K562 (cell line): ENCODE data around the gene TCAP.

Experiments used
- ATF3 ChIP-seq, 2 experiments: fragments of 450-650 bp in 1 of 2; sonication (generic) in 1 of 2; formaldehyde crosslinking in 1 of 2; IDR thresholded peaks in 1 of 2; conservative IDR thresholded peaks in 1 of 2; 2 replicates each; pipeline versions ENCODE4 v1.6.1 to v1.8.1; 2016 to 2023; ENCODE audit warnings: mild to moderate bottlenecking in 2 of 2, moderate library complexity in 2 of 2, inconsistent platforms in 1 of 2, missing genetic modification reagents in 1 of 2
- CTCF ChIP-seq, 3 experiments: IDR thresholded peaks in 2 of 3; conservative IDR thresholded peaks in 1 of 3; 2 replicates each; pipeline ENCODE4 v1.5.1; 2011 to 2012; ENCODE audit warnings: low read length in 3 of 3, mild to moderate bottlenecking in 3 of 3, control low read depth in 2 of 3, improper control_type of control experiment in 1 of 3, inconsistent platforms in 1 of 3, low read depth in 1 of 3, mixed read lengths in 1 of 3, moderate library complexity in 1 of 3; ENCODE audit not compliant: insufficient read depth in 2 of 3
- E2F3 ChIP-seq: fragments of 250-450 bp; sonication (Bioruptor Pico); IDR thresholded peaks from 2 replicates; pipeline ENCODE4 v1.4.0; 2020; ENCODE audit warnings: mild to moderate bottlenecking
- EZH2 ChIP-seq: IDR thresholded peaks from 2 replicates; pipeline ENCODE4 v1.6.1; 2012; ENCODE audit warnings: low read depth, mild to moderate bottlenecking, inconsistent platforms, low read length, borderline replicate concordance
- POLR2AphosphoS5 ChIP-seq: IDR thresholded peaks from 2 replicates; pipeline ENCODE4 v1.6.1; 2011; ENCODE audit warnings: mild to moderate bottlenecking, low read depth, low read length, moderate library complexity; ENCODE audit not compliant: control insufficient read depth, insufficient read depth
- TAF1 ChIP-seq: IDR thresholded peaks from 2 replicates; pipeline ENCODE4 v1.6.1; 2011; ENCODE audit warnings: mild to moderate bottlenecking, low read length, moderate library complexity; ENCODE audit not compliant: insufficient read depth, control insufficient read depth, severe bottlenecking; ENCODE audit errors: extremely low read depth
- TAF15 ChIP-seq: fragments of 200-400 bp; formaldehyde crosslinking; IDR thresholded peaks from 2 replicates; pipeline ENCODE4 v1.6.1; 2017; ENCODE audit warnings: mild to moderate bottlenecking, low read depth, low read length, moderate library complexity
- ZNF165 ChIP-seq: fragments of 250-450 bp; sonication (Bioruptor Pico); IDR thresholded peaks from 2 replicates; pipeline ENCODE4 v1.4.0; 2020; ENCODE audit warnings: borderline replicate concordance
- ZNF586 ChIP-seq: fragments of 450-650 bp; formaldehyde crosslinking; conservative IDR thresholded peaks from 2 replicates; pipeline ENCODE4 v1.4.0; 2020; ENCODE audit warnings: mild to moderate bottlenecking, moderate library complexity
- ZNF592 ChIP-seq: fragments of 450-650 bp; IDR thresholded peaks from 2 replicates; pipeline ENCODE4 v1.6.1; 2017; ENCODE audit warnings: antibody characterized with exemption, mild to moderate bottlenecking
- TF ChIP-seq, protein P1 (sequence below): sonication (generic); formaldehyde crosslinking; IDR thresholded peaks from 2 replicates; pipeline ENCODE4 v1.8.0; 2023; ENCODE audit warnings: missing genetic modification reagents, mild to moderate bottlenecking, borderline replicate concordance
- TF ChIP-seq, protein P2 (sequence below): fragments of 250-450 bp; sonication (Bioruptor Pico); IDR thresholded peaks from 2 replicates; pipeline ENCODE4 v1.8.0; 2021; ENCODE audit warnings: borderline replicate concordance, mild to moderate bottlenecking, moderate library complexity; ENCODE audit not compliant: poor library complexity, severe bottlenecking
- TF ChIP-seq, protein P3 (sequence below): sonication (generic); formaldehyde crosslinking; IDR thresholded peaks from 2 replicates; pipeline ENCODE4 v1.9.0; 2022; ENCODE audit warnings: mild to moderate bottlenecking, missing genetic modification reagents

DNA sequence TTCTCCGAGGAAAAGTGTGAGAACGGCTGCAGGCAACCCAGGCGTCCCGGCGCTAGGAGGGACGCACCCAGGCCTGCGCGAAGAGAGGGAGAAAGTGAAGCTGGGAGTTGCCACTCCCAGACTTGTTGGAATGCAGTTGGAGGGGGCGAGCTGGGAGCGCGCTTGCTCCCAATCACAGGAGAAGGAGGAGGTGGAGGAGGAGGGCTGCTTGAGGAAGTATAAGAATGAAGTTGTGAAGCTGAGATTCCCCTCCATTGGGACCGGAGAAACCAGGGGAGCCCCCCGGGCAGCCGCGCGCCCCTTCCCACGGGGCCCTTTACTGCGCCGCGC lies 34.6 kb downstream of the TCAP start, which contains the start of gene ERBB2:
- TF ChIP-seq CTCF (IDR thresholded peaks at IDR 0.05 in 2 of 3, conservative IDR thresholded peaks at IDR 0.05 in 1 of 3; ENCODE audit: insufficient read depth in 2 of 3, low read depth in 1 of 3, low read length in 3 of 3) = no peak
- TF ChIP-seq, protein P1, sequence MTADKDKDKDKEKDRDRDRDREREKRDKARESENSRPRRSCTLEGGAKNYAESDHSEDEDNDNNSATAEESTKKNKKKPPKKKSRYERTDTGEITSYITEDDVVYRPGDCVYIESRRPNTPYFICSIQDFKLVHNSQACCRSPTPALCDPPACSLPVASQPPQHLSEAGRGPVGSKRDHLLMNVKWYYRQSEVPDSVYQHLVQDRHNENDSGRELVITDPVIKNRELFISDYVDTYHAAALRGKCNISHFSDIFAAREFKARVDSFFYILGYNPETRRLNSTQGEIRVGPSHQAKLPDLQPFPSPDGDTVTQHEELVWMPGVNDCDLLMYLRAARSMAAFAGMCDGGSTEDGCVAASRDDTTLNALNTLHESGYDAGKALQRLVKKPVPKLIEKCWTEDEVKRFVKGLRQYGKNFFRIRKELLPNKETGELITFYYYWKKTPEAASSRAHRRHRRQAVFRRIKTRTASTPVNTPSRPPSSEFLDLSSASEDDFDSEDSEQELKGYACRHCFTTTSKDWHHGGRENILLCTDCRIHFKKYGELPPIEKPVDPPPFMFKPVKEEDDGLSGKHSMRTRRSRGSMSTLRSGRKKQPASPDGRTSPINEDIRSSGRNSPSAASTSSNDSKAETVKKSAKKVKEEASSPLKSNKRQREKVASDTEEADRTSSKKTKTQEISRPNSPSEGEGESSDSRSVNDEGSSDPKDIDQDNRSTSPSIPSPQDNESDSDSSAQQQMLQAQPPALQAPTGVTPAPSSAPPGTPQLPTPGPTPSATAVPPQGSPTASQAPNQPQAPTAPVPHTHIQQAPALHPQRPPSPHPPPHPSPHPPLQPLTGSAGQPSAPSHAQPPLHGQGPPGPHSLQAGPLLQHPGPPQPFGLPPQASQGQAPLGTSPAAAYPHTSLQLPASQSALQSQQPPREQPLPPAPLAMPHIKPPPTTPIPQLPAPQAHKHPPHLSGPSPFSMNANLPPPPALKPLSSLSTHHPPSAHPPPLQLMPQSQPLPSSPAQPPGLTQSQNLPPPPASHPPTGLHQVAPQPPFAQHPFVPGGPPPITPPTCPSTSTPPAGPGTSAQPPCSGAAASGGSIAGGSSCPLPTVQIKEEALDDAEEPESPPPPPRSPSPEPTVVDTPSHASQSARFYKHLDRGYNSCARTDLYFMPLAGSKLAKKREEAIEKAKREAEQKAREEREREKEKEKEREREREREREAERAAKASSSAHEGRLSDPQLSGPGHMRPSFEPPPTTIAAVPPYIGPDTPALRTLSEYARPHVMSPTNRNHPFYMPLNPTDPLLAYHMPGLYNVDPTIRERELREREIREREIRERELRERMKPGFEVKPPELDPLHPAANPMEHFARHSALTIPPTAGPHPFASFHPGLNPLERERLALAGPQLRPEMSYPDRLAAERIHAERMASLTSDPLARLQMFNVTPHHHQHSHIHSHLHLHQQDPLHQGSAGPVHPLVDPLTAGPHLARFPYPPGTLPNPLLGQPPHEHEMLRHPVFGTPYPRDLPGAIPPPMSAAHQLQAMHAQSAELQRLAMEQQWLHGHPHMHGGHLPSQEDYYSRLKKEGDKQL = no peak
- TF ChIP-seq, protein P2, sequence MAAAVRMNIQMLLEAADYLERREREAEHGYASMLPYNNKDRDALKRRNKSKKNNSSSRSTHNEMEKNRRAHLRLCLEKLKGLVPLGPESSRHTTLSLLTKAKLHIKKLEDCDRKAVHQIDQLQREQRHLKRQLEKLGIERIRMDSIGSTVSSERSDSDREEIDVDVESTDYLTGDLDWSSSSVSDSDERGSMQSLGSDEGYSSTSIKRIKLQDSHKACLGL = no peak
- TF ChIP-seq TAF1 = no peak
- TF ChIP-seq ZNF165 = no peak
- TF ChIP-seq ZNF592 = no peak
- no peak for TF ChIP-seq POLR2AphosphoS5
- TF ChIP-seq EZH2 = no peak
- no peak for TF ChIP-seq ZNF586
- TF ChIP-seq, protein P3, sequence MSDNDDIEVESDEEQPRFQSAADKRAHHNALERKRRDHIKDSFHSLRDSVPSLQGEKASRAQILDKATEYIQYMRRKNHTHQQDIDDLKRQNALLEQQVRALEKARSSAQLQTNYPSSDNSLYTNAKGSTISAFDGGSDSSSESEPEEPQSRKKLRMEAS (CRISPR knock-in tag) = no peak
- no peak for TF ChIP-seq E2F3
- TF ChIP-seq ATF3 (IDR thresholded peaks at IDR 0.05) = no peak
- TF ChIP-seq ATF3 (CRISPR knock-in tag; conservative IDR thresholded peaks at IDR 0.05) = no peak
- TF ChIP-seq TAF15 = no peak
